Panc1 (cell line): Measurements from ENCODE around the gene HLTF.

Source experiments
- CTCF ChIP-seq: fragments of 450-650 bp; IDR thresholded peaks from 2 replicates; pipeline ENCODE4 v1.5.1; 2017; ENCODE audit warnings: mild to moderate bottlenecking
- POLR2AphosphoS5 ChIP-seq: IDR thresholded peaks from 2 replicates; pipeline ENCODE4 v1.6.1; 2012; ENCODE audit warnings: mild to moderate bottlenecking, low read depth, low read length, moderate library complexity
- REST ChIP-seq, 2 experiments: IDR thresholded peaks; 2 replicates each; pipeline ENCODE4 v1.6.1; 2011 to 2012; ENCODE audit warnings: low read depth in 2 of 2, control low read depth in 1 of 2, low read length in 1 of 2, mild to moderate bottlenecking in 1 of 2, moderate library complexity in 1 of 2; ENCODE audit not compliant: insufficient read depth in 1 of 2

GRCh38 chr3:148998297-148998696 is 88.0 kb downstream of the HLTF start:
- TF ChIP-seq CTCF (no peak), POLR2AphosphoS5 (no peak), REST (IDR thresholded peaks at IDR 0.05; ENCODE audit: insufficient read depth in 1 of 2, low read depth in 2 of 2, low read length in 1 of 2) (no peak)
